ENCODE measurements around the gene TRAPPC13.
"Not testable (repeated sequence)": the region's sequence is repeated elsewhere in the genome, so short reads cannot be mapped to it uniquely, and the experiment has no call there.

The TRAPPC13 gene

GRCh38 chr5:65612298-65612907, 12.4 kb upstream of the TRAPPC13 start:
- Histone ChIP-seq H3K4me3 (ENCODE audit: low read depth, low read length) (no peak overlapping the region), H3K27ac (peak overlapping the region; percentile 25), H3K27me3 (replicated peaks) (no peaks in the 10 kb centered on the region), H3K36me3 (replicated peaks) (peaks cover 35% of the 10 kb centered on the region)
- in situ Hi-C loops (cut with HindIII; ENCODE audit: low pct_ligation_motif_present, low sequenced_read_pairs), result no loop called here
- DNase-seq, result no peak
- TF ChIP-seq CTCF (IDR thresholded peaks at IDR 0.05; ENCODE audit: low read depth, low read length, missing control alignments), result no peak

GRCh38 chr5:65620021-65620420, 4.8 kb upstream of the TRAPPC13 start:
- Histone ChIP-seq H3K4me3 (ENCODE audit: low read depth, low read length) (no peak overlapping the region), H3K27me3 (replicated peaks) (no peaks in the 10 kb centered on the region), H3K27ac (no peak overlapping the region), H3K36me3 (replicated peaks) (no peaks in the 10 kb centered on the region)
- no peak for DNase-seq
- in situ Hi-C loops (cut with HindIII; ENCODE audit: low pct_ligation_motif_present, low sequenced_read_pairs), result no loop called here
- TF ChIP-seq CTCF (IDR thresholded peaks at IDR 0.05; ENCODE audit: low read depth, low read length, missing control alignments), result no peak

GRCh38 chr5:65621961-65622360, 2.9 kb upstream of the TRAPPC13 start:
- in situ Hi-C loops (cut with HindIII; ENCODE audit: low pct_ligation_motif_present, low sequenced_read_pairs); H3K4me3 ChIP-seq (ENCODE audit: low read depth, low read length); H3K36me3 ChIP-seq (replicated peaks); H3K27ac ChIP-seq; DNase-seq; H3K27me3 ChIP-seq (replicated peaks): not testable (repeated sequence)

DNA sequence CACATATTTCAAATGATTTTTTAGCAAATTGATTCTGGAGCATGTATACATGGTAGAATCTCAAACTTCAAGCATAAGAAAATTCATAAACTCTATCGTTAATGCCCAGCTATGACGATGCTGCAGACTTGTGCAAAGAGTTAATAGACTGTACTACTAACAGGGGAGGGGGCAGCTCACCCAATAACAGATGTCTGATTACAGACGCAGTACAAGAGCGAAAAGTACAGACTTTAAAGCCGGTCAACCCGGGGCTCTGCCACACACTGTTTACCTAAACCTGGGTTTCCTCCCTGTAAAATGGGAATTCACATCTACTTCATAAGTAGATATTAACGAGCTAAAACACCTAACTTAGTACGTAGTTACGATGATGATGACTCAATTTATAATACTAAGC, 1.3 kb upstream of the TRAPPC13 start:
- no peaks in the 10 kb centered on the region for H3K36me3 ChIP-seq (replicated peaks)
- no peak for DNase-seq
- peak overlapping the region; percentile 95 for H3K4me3 ChIP-seq (ENCODE audit: low read depth, low read length)
- in situ Hi-C loops (cut with HindIII; ENCODE audit: low pct_ligation_motif_present, low sequenced_read_pairs), result no loop called here
- TF ChIP-seq CTCF (IDR thresholded peaks at IDR 0.05; ENCODE audit: low read depth, low read length, missing control alignments), result no peak
- H3K27me3 ChIP-seq (replicated peaks), result no peaks in the 10 kb centered on the region
- peak overlapping the region; percentile 73 for H3K27ac ChIP-seq

- peak; percentile 92 for DNase-seq
- in situ Hi-C loops (cut with HindIII; ENCODE audit: low pct_ligation_motif_present, low sequenced_read_pairs), result no loop called here
Observed at GRCh38 chr5:65624025-65624570, 729 bp upstream of the TRAPPC13 start, which contains the start of gene TRIM23. TSS of gene TRIM23 (minus strand) at chr5:65624333. CDS start at chr5:65624274, 59 bp downstream.

GRCh38 chr5:65625743-65626142, 916 bp downstream of the TRAPPC13 start:
- in situ Hi-C loops (cut with HindIII; ENCODE audit: low pct_ligation_motif_present, low sequenced_read_pairs), result no loop called here
- H3K27ac ChIP-seq, result no peak overlapping the region
- H3K36me3 ChIP-seq (replicated peaks), result peaks cover 7% of the 10 kb centered on the region
- peak overlapping the region; percentile 95 for H3K4me3 ChIP-seq (ENCODE audit: low read depth, low read length)
- no peak for TF ChIP-seq CTCF (IDR thresholded peaks at IDR 0.05; ENCODE audit: low read depth, low read length, missing control alignments)
- DNase-seq, result no peak
- H3K27me3 ChIP-seq (replicated peaks), result no peaks in the 10 kb centered on the region

More at GRCh38 chr5:65624025-65624570, 729 bp upstream of the TRAPPC13 start, which contains the start of gene TRIM23:
- H3K36me3 ChIP-seq (replicated peaks), result no peaks in the 10 kb centered on the region
- TF ChIP-seq CTCF (IDR thresholded peaks at IDR 0.05; ENCODE audit: low read depth, low read length, missing control alignments), result peak; percentile 25
- H3K27me3 ChIP-seq (replicated peaks), result no peaks in the 10 kb centered on the region
- peak within 1 kb of the TSS; percentile 73 for H3K27ac ChIP-seq
- H3K4me3 ChIP-seq (ENCODE audit: low read depth, low read length), result peak within 1 kb of the TSS; percentile 95

Data from brain microvascular endothelial cell (primary cell).